HG02970 (cell line): ENCODE data around the gene DLGAP1.

Experiments used
- ATAC-seq: cut with Tn5 transposase; IDR thresholded peaks from one replicate; pipeline ENCODE4 v1.9.1; 2021; ENCODE audit warnings: mild to moderate bottlenecking, moderate library complexity, moderate number of reproducible peaks; ENCODE audit not compliant: unreplicated experiment, low FRiP score

DLGAP1 gene

DNA sequence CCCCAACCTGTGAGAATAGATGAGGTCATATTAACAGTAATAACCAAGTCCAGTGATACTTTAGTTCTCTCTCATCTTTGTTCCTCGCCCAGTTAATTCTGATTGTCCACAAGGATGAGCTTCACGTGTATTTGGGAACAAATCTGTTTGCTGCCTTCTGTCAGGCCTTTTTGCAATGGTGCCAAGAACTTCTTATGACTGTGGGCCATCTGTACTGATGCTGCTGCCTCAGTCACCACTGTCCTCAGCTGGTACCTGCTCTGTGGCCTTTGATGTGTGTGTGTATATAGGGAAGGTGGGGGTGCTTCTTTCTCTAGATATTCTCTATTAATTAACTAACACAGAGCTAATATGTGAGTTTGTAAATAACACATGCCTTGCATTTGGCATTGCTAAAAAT, 612.3 kb downstream of the DLGAP1 start:
- no peak for ATAC-seq

DNA sequence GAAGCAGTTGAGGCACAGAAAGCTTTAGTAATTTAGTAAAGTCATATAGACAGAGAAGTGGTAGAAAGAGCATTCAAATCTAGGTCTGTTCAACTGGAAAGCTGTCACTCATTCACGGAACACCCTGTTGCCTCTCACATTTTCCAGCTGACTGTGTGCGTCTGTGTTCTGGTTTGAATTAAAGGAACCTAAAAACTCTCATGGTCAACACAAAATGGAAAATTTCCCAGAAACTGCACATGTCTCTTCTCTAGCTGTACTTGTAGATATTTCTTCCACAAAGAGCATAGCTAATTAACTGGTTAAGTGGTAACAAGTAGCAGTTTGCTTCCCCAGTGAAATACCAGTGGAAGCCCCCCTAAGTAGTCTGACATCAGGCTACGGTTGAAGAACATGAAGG, 614.3 kb downstream of the DLGAP1 start:
- no peak for ATAC-seq

DNA sequence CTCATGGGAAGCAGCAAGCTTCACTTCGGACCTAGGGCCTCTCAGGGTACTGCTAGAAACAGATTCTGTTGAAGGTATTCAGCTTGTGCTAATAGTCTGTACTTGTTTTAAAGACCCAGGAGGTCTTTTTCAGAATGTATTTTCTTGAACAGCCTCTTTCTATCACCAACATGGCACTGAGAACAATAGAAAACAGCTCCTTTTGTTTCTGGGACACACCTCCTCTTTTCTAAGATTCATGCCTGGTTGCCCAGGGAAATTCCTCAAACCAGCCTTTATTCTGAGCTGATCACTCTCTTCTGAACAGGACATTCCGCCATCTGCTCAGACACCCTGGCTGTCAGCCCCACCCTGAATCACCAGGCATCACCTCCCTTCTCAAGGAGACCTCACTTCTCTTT, 615.5 kb downstream of the DLGAP1 start:
- ATAC-seq = no peak

DNA sequence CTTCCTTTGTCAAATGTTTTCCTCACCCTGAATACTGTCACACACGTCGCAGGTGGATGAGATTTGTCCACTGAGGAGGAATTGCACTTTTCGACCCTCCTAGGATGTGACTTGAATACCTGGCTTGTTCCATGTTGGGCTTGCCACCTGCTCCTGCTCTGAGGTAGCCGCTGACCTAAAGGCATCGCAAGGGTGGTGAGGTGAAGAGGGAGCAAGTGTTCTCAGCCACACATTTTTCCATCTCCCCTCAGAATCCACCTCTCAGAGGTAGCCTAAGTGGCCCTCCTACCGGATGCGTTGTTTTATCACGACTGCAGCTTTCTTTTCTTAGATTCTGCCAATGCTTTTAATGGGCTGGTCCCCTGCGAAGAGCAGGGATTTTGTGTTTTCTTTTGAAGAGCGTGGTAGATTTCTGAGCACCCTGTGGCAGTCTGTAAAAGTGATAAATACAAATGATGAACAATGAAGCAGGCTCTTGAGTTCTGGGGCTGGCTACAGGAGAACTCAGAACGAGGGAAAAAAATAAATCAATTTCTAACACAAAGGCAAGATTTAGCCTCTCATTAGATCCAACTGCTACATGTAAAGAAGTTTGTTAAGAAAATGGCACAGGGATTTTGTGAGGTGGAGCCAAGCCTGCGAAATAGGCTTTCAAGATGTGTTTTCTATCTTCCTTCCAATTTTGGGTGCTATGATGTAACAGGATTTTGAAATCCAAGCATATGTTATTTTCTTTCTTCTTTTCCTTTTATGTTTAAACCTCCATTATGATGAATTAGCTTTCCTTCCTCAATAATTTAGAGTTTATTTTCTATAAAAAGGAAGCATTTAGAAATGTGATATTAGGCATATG, 618.4 kb downstream of the DLGAP1 start:
- ATAC-seq = no peak

DNA sequence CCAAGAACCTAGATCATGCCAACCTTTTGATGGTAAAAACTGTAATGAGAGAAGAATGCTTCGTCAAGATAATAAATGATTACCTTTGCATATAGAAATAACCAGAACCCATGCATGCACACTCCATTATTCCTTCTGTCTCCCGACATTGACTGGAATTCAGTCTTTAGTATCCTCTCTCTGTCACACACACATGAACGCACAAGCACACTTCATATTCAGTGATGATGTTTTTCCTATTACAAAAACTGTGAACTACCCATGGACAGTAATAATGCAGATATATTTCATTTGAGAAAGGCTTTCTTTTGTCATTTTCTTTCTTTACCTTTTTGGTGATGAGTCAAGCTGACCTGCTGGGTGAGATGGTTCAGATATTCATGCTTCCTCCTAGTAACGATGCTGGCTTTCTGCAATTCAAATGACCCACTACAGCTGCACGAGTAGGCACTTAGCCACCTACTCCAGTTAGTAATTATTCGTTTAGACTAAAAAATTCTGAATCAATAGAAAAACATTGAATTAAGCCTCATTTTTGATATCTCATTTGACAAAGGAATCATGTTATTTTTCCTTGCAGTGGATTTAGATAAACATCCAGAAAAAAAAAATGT, 623.0 kb downstream of the DLGAP1 start:
- ATAC-seq = no peak

DNA sequence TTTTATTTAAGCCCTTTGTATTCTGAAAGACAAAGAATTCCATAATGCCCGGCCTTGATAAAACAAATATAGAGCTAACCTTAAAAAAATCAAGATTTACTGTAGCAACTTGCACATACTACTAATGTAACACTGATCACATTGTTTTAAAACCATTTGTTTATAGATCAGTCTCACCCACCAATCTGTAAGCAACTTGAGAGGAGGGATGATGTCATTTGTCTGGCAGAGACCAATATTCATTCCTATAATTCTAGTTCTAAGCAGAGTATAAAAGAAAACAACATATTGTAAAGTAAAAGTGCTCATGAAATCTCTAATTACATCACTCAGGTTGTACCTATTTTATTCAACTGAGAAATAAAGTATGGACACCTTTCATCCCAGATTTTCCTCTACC, 624.5 kb downstream of the DLGAP1 start:
- no peak for ATAC-seq

DNA sequence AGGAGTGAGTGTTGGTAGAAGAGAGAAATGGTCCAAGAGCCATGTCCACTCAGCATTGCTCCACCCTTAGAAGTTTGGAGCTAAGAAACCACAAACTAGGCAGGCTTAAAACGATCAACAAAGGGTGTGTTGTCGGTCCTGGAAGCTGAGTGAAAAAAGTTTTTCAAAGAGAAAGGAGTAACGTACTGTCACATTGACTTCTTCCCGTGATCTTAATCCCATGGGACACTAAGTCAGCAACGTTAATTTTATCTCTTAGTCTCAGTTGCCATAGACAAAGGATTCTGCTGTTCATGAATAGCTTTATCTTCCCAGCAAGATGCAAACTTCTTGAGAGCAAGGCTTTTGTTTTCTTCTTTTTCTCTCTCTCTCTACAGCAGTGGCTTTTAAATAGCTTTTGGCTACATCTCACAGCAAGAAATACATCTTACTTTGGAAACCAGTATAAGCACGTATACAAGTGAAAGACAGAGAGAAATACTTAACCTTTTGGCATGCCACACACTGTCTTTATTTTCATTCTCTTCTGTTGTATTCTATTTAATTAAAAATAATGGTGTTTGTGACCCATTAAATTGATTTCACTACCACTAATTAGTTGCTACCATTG, 627.8 kb downstream of the DLGAP1 start:
- ATAC-seq = no peak

DNA sequence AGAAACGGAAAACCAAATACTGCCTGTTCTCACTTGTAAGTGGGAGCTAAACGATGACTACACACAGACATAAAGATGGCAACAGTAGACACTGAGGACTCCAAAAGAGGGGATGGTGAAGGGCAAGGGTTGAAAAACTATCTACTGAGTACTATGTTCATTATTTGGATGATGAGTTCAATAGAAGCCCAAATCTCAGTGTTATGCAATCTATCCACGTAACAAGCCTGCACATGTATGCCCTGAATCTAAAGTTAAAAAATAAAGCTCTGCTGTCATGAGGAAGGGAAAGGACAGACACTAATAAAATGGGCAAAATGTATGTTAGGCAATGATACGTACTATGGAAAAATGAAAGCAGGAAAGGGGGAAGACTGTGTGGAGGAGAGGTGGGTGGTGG, 629.1 kb downstream of the DLGAP1 start:
- ATAC-seq = no peak

DNA sequence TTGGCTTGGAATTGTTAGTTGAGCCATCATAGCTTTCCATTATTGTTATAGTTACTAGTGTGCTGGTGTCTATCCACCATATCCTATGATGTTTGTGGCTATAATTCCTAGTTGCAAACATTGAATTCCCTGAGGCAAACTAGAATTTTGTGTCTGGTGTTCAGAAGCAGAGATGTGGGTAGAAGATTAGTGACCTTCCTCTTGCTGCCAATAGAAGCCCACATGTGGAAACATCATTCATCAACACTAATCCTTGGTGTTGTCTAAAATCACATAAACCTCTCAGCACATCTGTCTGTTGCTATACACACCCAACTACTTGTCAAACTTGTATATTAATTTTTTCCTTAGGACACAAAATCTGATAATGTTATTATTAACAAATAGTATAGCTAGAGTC, 631.0 kb downstream of the DLGAP1 start:
- no peak for ATAC-seq

DNA sequence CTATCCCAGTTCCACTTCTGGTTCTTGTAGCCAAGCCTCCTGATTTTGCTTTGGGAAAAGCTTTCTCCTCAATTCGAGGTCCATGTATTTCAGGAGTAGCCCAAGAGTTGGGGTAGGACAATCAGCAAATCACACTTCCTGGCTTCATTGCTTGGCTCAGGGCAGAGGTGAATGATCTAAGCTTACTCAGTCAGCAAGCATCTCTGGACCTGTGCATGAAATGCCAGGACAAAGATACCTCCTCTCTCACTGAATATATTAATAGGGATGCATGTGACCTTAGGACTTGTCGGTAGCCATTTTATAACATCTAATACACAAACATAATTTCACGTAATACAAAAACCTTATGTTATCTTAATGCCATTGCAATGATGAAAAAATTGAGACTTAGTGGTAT, 632.0 kb downstream of the DLGAP1 start:
- no peak for ATAC-seq

DNA sequence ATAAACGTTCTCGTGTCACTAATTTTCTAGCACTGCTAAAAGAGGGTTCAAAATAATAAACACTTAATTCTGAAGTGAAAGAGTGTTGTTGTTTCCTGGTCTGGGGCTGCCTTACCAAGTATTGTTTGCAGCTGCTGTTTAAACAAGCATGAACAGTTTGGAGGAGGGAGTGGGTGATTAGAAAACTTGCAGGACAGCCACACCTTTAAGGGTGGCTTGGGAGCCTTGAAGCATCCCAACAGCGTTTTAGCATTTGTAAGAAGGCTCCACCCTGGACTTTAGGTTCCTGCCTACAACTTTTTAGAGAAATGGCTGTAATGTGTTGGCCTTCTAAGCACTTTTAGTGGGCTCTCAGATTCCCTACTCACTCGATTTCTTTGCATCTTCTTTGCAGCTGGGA, 633.6 kb downstream of the DLGAP1 start:
- ATAC-seq = no peak

DNA sequence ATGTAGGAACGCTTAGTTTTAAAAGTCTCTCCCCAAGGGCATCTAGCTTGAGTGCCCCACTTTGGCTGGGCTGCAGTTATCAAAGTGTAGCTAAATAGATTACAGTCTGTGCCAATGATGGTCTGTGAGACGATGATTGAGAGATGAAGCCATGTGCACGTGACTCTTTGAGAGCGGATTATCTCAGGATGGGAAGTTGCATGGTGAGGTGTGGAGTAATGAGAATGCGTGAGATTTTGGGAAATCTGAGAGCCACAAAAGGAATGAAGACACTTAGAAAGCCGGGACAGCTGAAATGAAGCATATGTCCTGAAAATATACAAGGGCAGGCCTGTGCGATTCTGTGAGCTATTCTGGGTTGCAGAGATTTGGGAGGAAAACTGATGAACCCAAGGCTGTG, 635.1 kb downstream of the DLGAP1 start:
- no peak for ATAC-seq

DNA sequence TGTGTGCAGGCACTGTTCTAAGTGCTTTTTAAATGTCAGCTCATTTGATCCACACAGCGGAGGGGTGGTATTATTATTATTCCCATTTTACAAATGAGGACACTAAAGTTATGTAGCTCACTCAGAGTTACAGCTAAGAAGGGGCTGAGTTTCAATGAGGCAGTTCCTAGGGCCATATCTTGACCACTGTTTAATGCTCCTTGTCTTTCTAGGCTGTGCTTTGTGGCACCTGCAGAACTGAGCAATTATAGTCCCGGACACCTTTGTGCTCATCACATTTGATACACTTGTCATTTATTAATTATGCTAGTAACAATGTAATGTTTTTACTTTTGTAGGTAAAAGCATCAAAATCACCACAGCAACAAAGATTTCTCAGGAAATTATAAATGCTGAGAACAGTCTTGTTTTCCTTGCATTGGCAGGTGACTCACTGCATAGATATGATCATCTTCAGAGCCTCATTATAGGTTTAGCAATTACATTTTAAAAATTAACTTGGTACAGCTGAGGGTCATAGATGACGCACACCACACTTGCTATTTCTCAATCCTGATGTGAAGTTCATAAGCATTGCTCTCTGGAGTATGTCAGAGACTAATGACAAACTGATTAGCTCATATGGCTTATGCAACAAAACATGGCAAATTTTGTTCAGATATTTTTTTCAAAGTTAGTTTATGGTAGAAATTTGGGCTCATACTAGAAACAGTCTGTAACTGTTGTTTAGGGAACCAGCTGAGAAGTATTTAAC, 638.3 kb downstream of the DLGAP1 start:
- ATAC-seq = no peak

DNA sequence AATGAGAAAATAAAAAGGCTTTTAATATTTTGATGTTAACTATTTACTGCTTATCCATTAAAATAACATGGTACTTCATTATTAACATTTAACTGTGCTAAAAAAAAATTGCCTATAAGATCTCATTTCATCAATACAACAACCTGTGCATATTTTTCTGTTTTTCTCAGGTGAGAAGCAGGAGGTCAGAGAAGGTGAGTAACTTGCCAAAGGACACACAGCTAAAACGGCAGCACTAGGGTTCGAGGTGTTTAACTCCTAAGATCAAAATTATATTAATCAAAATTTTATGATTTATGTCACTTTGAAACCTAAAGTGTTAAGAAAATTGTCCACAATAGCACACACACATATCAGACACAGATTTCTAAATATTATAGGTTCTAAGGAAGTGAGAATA, 639.1 kb downstream of the DLGAP1 start:
- no peak for ATAC-seq

DNA sequence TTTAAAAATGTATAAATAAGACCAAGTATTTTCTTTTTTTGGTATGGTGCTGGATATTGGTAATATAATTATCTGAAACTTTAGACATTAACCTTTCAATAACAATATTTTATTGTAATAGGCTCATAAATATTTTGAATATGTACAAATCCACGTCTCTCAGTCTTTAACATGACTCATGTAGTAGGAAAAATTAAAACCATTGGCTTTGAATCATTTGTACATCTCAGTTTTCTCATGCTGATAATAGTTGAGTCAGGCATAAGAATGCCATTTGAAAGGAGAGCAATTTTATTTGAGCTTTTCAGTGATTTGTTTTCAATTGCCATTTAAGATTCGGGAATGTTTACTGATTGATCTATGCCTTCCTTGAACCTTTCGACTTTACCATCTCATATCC, 640.3 kb downstream of the DLGAP1 start:
- ATAC-seq = no peak

DNA sequence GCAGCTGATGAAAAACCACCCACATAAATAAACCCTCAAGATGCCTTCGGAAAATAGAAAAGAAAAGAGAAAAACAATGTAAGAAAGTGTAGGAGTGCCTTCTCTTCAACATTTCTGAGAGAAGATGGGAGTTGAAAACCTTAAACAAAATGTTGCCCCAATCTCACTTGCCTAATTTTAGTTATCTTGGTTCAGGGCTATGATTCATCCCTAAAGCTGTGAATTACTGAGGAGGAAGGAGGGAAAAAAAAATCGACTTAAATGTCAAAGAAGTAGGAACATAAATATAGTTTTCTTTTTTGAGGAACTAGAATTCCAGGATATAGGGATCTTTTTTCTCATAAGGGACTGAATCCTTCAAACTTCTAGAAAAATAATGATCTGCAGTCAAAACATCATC, 644.8 kb downstream of the DLGAP1 start:
- ATAC-seq = no peak

DNA sequence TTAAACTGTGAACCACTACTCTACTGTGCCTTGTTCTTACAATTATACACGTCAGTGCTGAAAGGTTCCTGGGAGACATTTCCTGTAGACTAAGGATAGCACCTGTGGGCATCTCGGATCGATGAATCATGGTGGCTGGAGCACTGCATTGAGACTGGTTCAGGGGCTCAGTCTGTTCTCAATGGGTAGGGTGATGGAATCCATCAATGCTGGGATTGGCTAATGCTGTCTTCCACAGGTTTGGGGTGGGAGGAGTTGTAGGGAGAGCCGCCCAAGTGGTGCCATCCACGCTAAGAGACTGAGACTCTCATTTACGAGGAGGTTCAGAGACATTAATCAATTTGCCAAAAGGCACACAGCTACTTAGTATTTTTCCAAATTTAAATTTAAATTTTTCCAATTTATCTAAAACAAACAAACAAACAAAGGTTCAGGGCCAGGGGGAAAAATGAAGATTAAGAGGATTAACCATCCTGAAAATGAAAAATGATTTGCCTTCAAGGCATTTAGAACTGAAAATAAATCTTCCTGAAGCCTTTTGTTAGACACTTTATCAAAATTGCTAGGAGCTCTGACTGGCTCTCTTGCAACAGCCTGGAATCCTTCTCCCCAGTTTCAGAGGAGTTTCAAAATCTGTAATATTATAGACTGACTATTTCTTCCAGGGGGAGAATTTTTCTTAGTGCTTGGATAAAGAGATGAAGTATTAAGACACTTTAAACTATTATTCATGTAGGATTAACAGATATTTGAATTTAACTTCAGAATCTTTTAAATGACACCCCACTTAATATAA, 645.9 kb downstream of the DLGAP1 start:
- ATAC-seq = no peak

DNA sequence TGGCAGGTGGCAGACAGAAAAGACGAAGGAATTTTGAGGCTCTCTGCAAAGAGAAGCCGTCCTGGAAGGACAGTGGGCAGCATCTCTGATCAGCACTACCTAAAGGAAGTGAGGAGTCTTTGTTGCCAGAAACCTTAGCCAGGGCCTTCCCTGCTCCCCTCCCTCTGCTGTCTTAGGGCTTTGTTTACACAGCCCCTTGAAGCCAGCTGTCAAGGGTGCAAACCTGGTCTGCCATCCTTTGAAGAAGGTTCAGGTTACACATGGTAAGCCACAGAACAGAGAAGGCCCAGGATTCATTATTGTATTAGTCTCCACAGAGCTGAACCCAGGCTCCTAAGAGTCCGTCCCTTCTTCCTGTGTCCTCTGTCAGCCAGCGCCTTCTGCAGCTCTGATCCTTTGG, 648.5 kb downstream of the DLGAP1 start:
- ATAC-seq = no peak

DNA sequence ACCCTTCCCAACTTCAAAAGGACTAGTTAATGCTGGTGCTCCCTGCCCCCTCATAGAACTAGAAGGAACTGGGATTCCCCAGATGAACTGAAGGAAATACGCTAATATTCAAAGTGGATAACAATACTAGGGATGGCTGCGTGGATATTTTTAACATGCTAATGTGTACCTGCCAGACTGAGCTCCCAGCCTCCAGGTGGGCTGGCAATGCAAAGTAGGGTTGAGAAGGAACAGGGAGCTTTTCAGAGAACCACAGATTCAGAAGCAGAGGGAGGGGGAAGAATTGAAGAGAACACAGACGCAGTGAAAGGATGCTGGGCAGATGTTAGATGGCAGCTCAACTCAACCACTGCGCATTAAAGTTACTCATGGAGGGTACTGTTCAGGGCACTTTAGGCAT, 650.8 kb downstream of the DLGAP1 start:
- no peak for ATAC-seq

DNA sequence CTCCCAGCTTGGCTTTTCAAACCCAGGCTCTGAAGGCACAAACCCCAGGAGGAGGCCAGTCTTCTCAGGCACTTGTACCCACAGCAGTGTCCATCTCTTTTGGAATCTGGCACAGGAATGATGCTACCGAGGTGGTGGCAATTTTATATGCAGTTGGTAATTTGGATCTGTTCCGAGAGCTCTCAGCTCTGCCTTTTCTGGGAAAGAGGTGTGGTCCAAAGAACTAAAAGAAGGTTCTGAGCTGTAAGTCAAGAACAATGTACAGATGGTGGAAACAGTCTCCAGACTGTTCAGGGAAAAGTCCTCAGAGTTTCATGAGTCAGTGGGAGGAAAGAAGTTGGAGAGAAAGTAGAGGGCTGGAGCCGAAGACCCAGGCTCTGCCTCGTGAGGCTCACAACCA, 651.8 kb downstream of the DLGAP1 start:
- no peak for ATAC-seq
